ENCODE data around the gene UGGT2.

DNA sequence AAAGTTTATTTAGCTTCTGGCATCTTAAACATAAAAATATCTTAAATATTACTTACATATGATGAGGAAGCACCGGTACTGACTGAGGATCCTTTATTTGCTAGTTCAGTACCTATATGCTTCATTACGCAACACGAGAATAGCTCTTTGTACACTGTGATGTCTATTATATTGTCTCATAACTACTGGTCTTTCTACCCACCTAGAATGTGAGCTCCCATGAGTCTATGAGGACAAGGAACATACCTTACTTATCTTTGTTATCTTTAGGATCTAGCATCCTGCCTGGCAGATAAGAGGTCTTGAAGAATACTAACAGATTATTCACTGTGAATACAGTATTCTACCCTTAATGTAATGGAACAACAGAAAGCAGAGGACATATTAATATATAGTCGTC is 251.4 kb downstream of the UGGT2 start:
- TF ChIP-seq, protein P1, sequence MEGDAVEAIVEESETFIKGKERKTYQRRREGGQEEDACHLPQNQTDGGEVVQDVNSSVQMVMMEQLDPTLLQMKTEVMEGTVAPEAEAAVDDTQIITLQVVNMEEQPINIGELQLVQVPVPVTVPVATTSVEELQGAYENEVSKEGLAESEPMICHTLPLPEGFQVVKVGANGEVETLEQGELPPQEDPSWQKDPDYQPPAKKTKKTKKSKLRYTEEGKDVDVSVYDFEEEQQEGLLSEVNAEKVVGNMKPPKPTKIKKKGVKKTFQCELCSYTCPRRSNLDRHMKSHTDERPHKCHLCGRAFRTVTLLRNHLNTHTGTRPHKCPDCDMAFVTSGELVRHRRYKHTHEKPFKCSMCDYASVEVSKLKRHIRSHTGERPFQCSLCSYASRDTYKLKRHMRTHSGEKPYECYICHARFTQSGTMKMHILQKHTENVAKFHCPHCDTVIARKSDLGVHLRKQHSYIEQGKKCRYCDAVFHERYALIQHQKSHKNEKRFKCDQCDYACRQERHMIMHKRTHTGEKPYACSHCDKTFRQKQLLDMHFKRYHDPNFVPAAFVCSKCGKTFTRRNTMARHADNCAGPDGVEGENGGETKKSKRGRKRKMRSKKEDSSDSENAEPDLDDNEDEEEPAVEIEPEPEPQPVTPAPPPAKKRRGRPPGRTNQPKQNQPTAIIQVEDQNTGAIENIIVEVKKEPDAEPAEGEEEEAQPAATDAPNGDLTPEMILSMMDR (IDR thresholded peaks at IDR 0.05; ENCODE audit: low read length) = no peak
- no peak for TF ChIP-seq EZH2 (IDR thresholded peaks at IDR 0.05; ENCODE audit: borderline replicate concordance, low read length)

Data from OCI-LY1 (cell line).